ENCODE results near the gene ZNF718. TPM values are rescaled to one million over a fixed set of nuclear protein-coding genes. Genes with fewer than 3 reads are reported as not detected.
A peak's percentile ranks its signal among the peaks of the same experiment; 100 is the strongest.
"Not testable (repeated sequence)": the region's sequence is repeated elsewhere in the genome, so short reads cannot be mapped to it uniquely, and the experiment has no call there.

Gene ZNF718
- 10.1 to 11.1 TPM (median 10.8 TPM) in 3 replicates for total RNA-seq

DNA sequence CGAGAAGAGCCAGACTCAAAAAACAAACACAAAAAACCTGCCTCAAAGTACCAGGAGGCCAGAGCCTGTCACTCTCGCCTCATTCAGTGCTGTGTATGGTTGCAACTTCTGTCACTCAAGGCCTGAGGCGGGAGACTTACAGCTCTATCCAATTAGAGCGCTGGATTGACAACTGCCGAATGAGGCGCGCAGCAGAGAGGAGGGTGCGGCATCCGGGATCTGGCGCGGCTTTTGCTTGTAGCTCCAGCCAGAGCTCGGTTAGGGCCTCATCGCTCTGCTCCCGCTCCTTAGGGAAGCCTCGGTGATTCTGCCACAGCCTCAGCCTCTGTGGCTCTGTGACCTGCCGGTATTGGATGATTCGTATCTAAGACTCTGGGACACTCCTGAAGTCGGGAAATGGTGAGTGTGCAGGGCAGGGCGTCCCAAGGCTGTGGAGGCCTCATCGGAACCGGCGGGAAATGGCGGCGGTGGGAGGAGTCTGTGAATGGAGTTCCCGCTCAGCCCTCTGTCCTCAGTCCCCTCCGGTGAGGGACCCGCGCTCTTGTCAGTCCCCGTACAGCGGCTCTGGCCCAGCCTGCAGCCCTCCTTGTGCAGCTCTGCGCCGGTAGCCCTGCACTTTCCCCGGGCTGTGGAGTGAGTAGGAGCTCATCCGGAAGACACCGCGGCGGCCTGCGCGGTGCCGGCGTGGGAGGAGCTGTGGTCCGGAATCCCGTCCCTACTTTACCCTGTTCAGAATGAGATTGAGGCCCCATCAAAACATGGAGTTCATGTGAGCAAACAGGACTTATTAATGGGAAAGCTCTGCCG, at the start of gene ZNF718:
Gene ZNF718 (plus strand): TSS at position 227 of the 807 bp plus-strand sequence. CDS start 170 bp downstream, at position 397.
- DNase-seq (ENCODE audit: low spot score in 2 of 2, unreplicated experiment in 2 of 2) = peak; percentile 79 to 92
- H3K4me1 Mint-ChIP-seq = peaks cover 11% of the 10 kb centered on the region
- H3K27ac Mint-ChIP-seq = peak within 1 kb of the TSS; percentile 100
- peaks cover 7% of the 10 kb centered on the region for H3K36me3 Mint-ChIP-seq
- TF ChIP-seq CTCF (IDR thresholded peaks at IDR 0.05; ENCODE audit: unreplicated experiment) = no peak
- H3K27me3 Mint-ChIP-seq (ENCODE audit: low read depth) = no peaks in the 10 kb centered on the region
- peak within 1 kb of the TSS; percentile 100 for H3K4me3 Mint-ChIP-seq
- H3K9me3 Mint-ChIP-seq = peaks cover 20% of the 10 kb centered on the region

GRCh38 chr4:85951-86350, 38.4 kb upstream of the ZNF718 start:
- Mint-ChIP-seq H3K36me3 (peaks cover 62% of the 10 kb centered on the region), H3K27ac (no peak overlapping the region), H3K4me3 (no peak overlapping the region), H3K27me3 (ENCODE audit: low read depth) (no peaks in the 10 kb centered on the region), H3K4me1 (no peaks in the 10 kb centered on the region), H3K9me3 (peaks cover 67% of the 10 kb centered on the region)
- no peak for TF ChIP-seq CTCF (IDR thresholded peaks at IDR 0.05; ENCODE audit: unreplicated experiment)
- no peak for DNase-seq (ENCODE audit: low spot score in 2 of 2, unreplicated experiment in 2 of 2)

DNA sequence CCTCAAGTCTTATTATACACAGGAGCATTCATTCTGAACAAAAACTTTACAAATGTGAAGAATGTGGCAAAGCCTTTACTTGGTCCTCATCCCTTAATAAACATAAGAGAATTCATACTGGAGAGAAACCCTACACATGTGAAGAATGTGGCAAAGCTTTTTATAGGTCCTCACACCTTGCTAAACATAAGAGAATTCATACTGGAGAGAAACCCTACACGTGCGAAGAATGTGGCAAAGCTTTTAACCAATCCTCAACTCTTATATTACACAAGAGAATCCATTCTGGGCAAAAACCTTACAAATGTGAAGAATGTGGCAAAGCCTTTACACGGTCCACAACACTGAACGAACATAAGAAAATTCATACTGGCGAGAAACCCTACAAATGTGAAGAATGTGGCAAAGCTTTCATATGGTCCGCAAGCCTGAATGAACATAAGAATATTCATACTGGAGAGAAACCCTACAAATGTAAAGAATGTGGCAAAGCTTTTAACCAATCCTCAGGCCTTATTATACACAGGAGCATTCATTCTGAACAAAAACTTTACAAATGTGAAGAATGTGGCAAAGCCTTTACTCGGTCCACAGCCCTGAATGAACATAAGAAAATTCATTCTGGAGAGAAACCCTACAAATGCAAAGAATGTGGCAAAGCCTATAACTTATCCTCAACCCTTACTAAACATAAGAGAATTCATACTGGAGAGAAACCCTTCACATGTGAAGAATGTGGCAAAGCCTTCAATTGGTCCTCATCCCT, 37.6 kb upstream of the ZNF718 start:
- H3K4me1 Mint-ChIP-seq; DNase-seq (ENCODE audit: low spot score in 2 of 2, unreplicated experiment in 2 of 2); H3K27ac Mint-ChIP-seq; H3K27me3 Mint-ChIP-seq (ENCODE audit: low read depth); H3K4me3 Mint-ChIP-seq: not testable (repeated sequence)
- Mint-ChIP-seq H3K9me3 (peaks cover 67% of the 10 kb centered on the region), H3K36me3 (peaks cover 60% of the 10 kb centered on the region)

DNA sequence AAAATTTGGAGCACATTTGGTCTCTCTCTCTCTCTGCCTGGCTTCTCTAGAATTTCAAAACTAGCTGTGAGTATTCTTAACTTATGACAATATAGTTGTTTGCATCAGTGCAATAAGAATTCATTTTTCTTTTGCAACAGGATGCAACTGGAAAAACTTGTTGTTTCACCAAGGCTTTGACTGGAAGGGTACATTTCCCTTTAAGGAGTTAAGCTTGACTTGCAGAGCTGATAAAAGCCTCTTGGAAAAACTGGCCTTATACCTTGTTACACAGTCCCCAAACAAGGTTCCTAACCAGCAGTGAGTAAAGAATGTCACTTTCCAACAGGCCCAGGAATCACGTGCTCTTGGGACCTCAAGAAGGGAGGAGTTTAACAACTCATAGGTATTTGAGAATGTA, 25.9 kb upstream of the ZNF718 start:
- TF ChIP-seq CTCF (IDR thresholded peaks at IDR 0.05; ENCODE audit: unreplicated experiment) = no peak
- Mint-ChIP-seq H3K4me3 (no peak overlapping the region), H3K9me3 (peaks cover 59% of the 10 kb centered on the region), H3K27ac (no peak overlapping the region), H3K36me3 (peaks cover 10% of the 10 kb centered on the region), H3K27me3 (ENCODE audit: low read depth) (no peaks in the 10 kb centered on the region), H3K4me1 (no peaks in the 10 kb centered on the region)
- DNase-seq (ENCODE audit: low spot score in 2 of 2, unreplicated experiment in 2 of 2) = no peak

GRCh38 chr4:99863-100262, 24.4 kb upstream of the ZNF718 start:
- no peak for DNase-seq (ENCODE audit: low spot score in 2 of 2, unreplicated experiment in 2 of 2)
- Mint-ChIP-seq H3K36me3 (peaks cover 2% of the 10 kb centered on the region), H3K27me3 (ENCODE audit: low read depth) (no peaks in the 10 kb centered on the region), H3K27ac (no peak overlapping the region), H3K4me3 (no peak overlapping the region), H3K9me3 (peaks cover 58% of the 10 kb centered on the region), H3K4me1 (no peaks in the 10 kb centered on the region)
- no peak for TF ChIP-seq CTCF (IDR thresholded peaks at IDR 0.05; ENCODE audit: unreplicated experiment)

DNA sequence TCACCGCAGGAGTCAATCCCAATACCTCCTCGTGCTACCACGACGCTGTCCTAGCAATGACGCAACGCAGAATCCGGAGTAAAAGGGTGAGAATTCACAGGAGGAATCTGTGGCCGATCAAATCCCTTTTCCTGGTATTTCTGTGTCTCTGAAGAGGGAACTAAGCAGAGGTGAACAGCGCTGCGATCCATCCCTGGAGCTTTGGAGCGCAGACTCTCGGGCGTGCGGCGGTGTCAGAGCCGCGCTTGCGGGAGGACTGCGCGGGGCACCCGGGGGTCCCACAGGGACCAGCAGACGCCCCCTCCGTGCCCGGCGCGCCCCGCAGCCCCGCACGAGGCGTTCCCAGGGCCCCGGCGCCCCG, 17.2 kb upstream of the ZNF718 start:
- TF ChIP-seq CTCF (IDR thresholded peaks at IDR 0.05; ENCODE audit: unreplicated experiment) = no peak
- Mint-ChIP-seq H3K27ac (no peak overlapping the region), H3K9me3 (peaks cover 82% of the 10 kb centered on the region)

More for the DNA sequence above, 17.2 kb upstream of the ZNF718 start:
- H3K4me1 Mint-ChIP-seq = no peaks in the 10 kb centered on the region
- no peaks in the 10 kb centered on the region for H3K27me3 Mint-ChIP-seq (ENCODE audit: low read depth)
- H3K36me3 Mint-ChIP-seq = peaks cover 6% of the 10 kb centered on the region
- no peak for DNase-seq (ENCODE audit: low spot score in 2 of 2, unreplicated experiment in 2 of 2)
- no peak overlapping the region for H3K4me3 Mint-ChIP-seq

Measured in mesothelial cell of epicardium (in vitro differentiated cells).